CD1c-positive myeloid dendritic cell (primary cell): Measurements from ENCODE around the gene ARL5B.
A peak's percentile ranks its signal among the peaks of the same experiment; 100 is the strongest.

ENCODE experiments used
- DNase-seq: peaks from one replicate; pipeline ENCODE4 v3.0.0-alpha.2; 2016; ENCODE audit errors: extremely low spot score

ARL5B gene

GRCh38 chr10:18658271-18659124 lies 733 bp upstream of the ARL5B start:
- DNase-seq = peak; percentile 34

DNA sequence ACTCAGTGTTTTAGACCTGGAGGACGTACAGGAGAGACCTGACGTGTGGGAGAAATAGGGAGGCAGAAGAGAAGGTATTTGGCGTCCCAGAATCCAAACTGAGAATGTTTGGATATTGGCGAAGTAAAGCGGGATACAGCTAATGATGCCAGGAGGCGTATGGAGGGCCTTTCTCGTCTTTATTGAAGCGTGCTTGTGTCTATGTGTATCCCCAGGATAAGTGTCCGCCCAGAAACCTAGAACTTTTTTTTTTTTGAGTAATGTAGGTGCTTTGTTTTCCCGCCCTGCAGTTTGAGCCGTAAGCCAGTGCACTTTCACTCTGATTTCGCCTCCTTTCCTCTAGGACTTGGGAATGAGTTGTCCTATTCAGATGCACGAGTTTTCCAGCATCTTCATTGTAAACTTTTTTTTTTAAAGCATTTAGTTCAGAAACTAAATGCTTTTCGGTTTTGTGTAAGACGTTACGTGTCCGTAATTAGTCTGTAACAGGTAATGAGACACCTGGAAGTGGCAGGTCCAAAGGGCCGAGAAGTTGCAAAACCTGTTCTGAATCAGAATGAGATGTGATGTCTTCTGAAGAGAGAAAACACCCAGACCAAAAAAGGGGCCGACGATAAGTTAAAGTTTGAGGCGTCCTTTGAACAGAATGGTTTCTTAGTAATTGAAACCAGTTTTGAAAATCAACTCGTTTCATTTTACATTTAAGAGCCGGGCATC lies 746 bp downstream of the ARL5B start:
- DNase-seq = peak; percentile 6

GRCh38 chr10:18660816-18661431 lies 1.7 kb downstream of the ARL5B start:
- DNase-seq = no peak

DNA sequence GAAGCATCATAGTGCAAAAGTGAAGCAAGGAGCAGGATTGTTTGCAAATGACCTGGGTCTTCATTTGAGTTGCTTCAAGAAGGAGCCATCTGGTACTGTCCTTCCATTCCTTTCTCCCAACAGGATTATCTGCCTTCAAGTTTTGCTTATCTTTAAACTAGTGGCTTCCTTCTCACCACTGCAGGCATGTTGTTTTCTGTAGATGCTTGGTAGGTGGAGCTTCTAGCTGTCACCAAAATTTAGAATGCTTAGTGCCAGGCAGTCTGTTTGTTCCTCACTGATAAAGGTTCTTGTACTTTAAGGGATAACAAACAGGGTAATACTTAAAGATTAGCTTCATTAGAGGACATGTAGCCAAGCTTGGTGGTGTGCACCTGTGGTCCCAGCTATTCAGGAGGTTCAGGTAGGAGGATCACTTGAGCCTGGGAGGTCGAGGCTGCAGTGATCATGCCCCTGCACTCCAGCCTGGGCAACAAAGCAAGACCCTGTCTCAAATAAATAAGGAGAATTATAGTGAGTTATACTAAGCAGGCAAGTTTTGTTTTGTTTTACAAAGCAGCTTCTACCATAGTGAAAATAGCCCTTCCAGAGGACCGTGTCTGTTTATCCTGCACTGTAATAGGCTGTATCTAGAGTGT lies 5.7 kb downstream of the ARL5B start:
- no peak for DNase-seq

- DNase-seq = no peak
Observed at GRCh38 chr10:18665815-18666558, 6.8 kb downstream of the ARL5B start.

DNA sequence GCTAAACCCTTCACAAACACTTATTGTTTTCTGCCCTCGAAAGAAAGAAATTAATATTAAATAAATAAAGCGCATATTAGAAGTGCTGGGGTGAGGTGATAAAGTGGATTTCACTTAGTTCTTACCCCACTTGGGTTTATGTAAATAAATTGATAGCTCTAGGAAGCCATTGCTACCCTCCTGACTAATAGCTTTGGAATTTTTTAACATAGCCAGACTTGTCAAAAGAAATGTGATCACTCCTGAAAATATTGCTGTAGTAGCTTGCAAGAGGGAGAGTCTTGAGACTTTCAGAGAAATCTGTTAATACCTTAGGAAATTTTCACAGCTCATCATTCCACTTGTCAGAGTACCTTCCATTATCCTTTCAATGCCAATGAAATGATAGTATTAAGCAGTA lies 7.6 kb downstream of the ARL5B start:
- no peak for DNase-seq

DNA sequence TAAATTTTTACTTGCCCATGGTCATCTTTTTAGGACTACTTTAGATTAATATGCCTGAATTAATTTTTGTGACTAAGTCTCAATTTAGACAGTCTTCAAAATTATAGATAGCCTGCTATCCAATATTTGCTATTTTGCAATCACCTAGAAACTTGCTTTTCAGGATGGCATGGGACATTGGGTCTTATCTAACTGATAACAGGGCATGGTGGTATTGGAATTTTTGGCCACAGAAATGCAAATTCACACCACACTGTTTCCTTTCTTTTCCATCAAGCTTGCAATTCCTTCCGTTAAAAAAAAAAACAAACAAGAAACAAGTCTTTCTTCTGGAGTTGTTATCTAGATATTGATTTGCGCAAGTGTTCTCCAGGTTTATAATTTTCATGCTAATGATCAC lies 8.8 kb downstream of the ARL5B start:
- DNase-seq = no peak

DNA sequence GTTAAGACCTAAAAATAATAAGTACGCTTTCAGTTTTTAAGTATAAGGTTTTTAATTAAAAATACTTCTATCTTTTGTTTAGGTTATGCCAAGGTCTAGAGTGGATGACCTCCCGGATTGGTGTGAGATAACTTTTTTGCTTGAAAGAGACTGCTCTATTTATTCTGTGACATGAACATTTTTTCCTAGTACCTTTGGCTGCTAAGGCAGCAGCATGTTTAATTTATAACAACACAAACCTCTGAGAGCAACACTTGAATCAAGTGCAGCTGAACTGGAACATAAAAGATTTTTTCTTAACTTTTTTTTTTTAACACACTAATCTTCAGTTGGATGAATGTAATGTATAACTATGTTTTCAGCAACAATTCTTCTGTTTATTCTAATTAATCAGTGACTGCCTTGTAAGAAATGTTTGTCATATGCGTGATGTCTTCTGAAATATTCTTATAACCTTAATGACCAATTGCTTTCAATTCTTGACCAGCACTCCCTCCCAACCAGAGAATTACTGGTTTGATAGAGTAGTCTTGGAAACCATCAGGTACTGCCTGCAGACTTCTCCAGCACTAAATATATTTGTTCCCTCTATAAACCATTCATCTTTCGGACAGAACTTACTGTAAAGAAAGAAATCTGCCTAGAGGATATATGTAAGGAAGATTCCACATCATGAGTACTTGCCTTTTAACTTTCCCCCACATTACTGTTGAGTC lies 16.0 kb downstream of the ARL5B start:
- no peak for DNase-seq

DNA sequence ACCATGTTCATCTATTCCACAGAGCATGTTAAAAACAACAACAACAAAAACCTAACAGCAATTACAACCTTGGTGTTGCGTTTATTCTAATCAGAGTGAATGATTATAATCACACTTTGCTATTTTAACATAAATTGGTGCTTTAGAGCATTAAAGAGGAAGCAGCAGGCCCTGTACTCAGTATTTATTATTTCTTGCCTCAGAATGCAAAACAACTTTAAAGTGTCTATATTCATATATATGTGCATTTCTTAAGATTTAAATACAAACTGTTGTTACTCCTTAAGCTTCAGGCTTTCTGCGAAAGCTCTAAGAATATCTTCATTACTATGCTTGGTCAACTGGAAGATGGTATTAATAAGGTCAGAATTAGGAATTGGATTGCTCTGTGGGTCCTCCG lies 21.5 kb downstream of the ARL5B start:
- no peak for DNase-seq

DNA sequence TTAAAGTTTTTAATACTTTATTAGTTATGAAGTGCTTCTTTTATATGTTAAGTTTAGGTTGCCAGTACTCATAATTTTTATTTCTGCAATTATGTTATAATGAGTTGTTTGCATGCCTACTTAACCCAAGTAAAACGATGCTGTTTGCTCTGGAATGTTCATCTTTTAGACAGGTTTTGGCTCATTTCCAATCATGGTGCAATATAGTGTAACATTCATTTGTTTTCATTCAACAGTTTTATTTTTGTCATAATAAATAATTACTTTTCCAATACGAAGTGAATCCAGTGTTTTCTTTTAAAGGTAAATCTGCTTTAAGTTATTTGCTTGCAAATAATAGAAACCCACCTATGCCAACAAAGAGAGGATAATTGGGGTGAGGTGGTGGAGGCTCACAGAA lies 22.1 kb downstream of the ARL5B start:
- no peak for DNase-seq

- no peak for DNase-seq
Observed at GRCh38 chr10:18681971-18682411, 22.8 kb downstream of the ARL5B start.

- no peak for DNase-seq
Observed at GRCh38 chr10:18683427-18683826, 24.2 kb downstream of the ARL5B start.

DNA sequence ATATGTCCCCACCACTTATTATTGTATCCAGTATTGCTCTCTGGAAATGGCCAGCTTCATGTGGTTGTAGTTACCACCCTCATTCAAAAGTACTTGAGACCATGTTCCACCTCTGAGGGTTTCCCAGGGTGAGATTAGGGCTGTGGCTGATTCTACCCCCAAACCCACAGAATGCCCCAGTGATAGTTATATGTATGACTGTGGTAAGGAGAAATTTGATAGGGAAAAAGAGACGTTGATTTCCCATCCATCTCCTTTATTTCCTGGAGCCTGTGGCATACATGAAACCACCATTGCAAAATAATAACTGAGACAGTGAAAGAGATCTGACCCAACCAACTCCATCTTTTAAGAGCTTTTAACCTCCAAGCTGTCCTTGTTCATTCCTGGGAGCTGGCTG lies 25.2 kb downstream of the ARL5B start:
- DNase-seq = no peak

GRCh38 chr10:18684953-18685352 lies 25.7 kb downstream of the ARL5B start:
- DNase-seq = no peak

- DNase-seq = no peak
Observed at GRCh38 chr10:18685555-18685954, 26.3 kb downstream of the ARL5B start.

DNA sequence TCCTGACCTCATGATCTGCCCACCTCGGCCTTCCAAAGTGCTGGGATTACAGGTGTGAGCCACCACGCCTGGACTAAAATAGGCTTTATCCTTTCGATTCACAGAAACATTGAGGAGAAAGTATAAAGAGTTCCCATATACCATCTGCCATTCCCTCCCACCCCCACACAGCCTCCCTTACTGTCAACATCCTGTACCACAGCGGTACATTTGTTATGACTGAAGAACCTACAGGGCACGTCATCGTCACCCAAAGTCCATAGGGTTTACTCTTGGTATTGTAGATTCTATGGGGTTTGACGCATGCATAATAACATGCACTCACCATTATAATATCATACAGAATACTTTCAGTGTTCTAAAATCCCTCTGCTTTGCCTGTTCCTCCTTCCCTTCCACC lies 28.0 kb downstream of the ARL5B start:
- DNase-seq = no peak

GRCh38 chr10:18687706-18688105 lies 28.5 kb downstream of the ARL5B start:
- DNase-seq = no peak

- DNase-seq = no peak
Observed at GRCh38 chr10:18689498-18689897, 30.3 kb downstream of the ARL5B start.

GRCh38 chr10:18690541-18690940 lies 31.3 kb downstream of the ARL5B start:
- no peak for DNase-seq

DNA sequence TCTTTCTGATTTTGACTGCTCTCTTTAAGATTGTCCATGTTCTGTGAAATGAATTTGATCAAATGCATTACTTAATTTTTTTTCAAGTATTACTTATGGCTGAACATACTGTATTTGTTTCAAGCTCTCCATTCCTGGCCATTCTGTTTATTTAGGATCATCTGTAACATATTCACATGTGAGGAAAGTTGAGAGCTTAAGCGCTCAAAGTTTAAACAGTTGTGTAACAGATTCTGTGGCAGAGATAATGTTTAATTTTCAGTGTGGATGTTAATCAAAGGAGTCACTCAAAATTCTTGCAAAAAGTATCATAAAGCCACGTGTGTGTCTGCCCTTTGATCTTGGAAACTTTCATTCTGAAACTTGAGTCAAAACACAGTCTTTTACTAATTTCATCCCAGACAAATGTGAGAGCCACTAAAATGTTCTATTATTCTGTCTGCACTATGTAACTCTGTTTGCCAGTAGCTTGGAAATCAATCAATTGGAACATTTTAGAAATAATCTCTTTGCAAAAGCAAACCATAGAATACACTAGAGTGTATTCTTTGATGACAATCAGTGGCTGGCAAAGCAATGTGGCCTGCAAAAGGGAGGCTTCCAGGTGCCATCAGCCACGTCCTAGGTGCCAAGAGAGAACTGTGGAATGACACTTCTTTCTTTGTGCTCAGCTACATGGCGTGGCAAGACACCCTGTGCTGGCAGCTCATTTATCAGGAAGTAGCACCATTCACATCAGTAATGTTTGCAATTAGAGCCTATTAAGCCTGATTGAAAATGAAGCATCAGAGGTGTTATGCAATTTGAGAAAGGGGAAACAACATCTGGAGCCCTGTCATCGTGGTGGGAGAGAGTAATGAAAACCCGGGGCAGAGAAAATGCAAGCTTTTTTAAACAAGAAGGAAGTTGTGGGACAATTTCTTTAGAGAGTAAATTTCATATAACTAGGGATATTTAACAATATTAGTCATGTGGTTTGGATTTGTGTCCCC lies 40.9 kb downstream of the ARL5B start:
- peak; percentile 41 for DNase-seq
